Limb (tissue), 2 donors: ENCODE results near the gene CCL25.
"Not testable (repeated sequence)": the region's sequence is repeated elsewhere in the genome, so short reads cannot be mapped to it uniquely, and the experiment has no call there.

Source experiments
- DNase-seq, 2 donors: peaks; one replicate each; pipeline ENCODE4 v3.0.0-alpha.2; 2016; ENCODE audit errors: extremely low spot score in 2 of 2

Gene CCL25

DNA sequence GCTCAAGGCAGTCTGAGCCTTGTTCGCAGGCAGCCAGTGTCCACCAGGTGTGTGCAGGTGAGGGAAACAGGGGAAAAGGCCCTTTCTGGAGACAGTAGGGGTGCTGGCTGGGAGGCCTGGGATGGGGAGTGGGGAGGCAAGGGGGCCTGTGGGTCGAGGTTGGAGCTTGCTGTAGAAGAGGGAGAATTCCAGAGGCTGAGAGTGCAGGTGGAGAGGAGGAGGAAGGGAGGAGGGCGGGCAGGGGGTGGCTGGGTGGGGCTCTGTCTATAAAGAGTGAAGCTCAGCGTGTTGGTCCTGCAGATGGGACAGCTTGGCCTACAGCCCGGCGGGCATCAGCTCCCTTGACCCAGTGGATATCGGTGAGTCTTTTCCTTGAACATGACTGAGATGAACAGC lies at the start of gene CCL25:
TSS of gene CCL25 (plus strand) at position 297 of the 396 bp plus-strand sequence. CDS start 290 bp downstream, outside the sequence.
- no peak for DNase-seq

DNA sequence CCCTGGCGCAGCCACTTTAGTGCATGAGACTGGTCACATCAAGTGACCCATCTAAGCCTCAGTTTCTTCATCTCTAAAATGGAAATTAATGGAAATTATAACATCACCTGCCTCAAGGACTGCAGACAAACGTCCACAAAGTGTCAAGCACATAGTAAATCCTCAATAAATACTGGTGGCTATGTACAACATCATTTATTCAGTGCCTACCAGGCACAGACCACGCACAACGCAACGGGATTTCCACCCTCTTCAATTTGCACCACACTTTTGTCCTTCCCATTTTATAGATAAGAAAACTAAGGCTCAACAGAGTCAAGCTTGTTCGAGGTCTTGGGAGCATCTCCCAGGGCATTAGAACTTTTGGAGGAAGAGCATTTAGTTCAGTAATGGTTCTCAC lies 48.6 kb upstream of the CCL25 start:
- DNase-seq = no peak

- DNase-seq = peak in 1 of 2 donors; percentile 65
These were observed 47.6 kb upstream of the CCL25 start for GRCh38 chr19:8004723-8005513.

DNA sequence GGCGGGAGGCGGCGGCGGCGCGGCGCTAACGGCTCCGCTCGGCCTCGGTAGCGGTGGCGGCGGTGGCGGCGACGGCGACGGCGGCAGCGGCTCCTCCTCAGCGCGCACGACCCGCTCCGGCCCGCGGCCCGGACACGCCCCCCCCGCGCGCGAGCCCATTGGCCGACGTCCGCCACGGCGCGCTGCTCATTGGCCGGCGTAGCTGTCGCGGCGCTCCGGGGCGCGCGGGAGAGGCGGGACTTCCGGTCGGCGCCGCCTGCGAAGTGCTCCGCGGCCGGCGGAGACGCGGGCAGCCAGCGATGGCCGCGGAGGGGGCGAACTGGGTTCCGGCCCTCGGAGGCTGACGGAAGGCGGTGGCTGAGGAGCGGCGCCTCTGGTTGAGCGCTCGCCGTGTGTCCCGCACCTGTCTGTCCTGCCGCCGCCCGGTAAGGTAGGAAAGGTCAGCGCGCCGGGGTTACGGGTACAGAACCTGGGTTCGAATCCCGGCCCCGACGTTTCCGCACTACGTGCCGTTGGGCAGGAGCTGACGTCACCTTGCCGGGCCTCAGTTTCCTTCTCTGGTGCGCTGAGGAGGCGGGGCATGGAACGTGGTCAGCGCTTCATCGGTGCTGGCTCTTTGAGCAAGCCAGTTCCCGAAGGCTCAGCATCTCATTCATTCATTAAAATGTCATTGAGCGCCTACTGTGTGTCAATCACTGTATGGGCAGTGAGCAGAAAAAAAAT lies 46.9 kb upstream of the CCL25 start, which contains the start of gene ELAVL1:
TSS of gene ELAVL1 (minus strand) at position 108 of the 723 bp plus-strand sequence. CDS start 13,826 bp downstream, outside the sequence.
- peak; percentile 86 to 93 for DNase-seq

- DNase-seq = no peak
These were observed 34.8 kb upstream of the CCL25 start for GRCh38 chr19:8017808-8018207.

- no peak for DNase-seq
These were observed 31.9 kb upstream of the CCL25 start for GRCh38 chr19:8020681-8021080.

DNA sequence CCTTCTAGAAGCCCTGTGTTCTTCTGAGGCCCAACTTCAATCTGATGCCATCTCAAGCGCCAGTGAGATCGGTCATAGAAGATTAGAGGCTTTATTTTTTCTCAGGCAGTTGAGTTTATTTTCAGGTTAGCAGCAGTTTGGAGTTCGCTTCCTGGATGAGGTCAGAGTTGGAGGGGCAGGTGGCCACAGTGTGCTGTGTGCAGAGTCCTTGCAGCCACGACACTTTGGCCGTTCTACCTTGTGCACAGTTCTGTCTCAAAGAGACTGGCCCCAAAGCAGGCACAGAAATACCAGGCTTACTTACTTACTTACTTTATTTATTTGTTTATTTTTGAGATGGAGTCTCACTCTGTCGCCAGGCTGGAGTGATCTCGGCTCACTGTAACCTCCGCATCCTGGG lies 31.2 kb upstream of the CCL25 start:
- DNase-seq = no peak

DNA sequence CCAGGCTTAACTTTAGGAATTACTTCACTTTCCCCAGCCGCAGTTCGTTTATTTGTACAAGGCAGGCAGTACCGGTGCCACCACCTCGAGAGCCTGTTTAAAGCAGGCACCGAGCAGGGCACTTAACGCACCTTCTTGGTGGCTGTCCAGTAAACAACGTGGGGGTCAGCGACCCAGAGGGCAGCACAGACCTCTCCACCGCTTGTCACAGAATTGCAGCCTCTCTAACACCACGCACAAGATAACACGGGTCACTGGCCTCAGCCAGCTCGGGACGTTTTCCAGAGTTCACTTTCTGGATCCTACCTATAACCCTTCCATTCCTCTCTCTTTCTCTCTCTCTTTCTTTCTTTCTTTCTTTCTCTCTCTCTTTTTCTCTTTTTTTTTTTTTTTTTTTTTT lies 30.3 kb upstream of the CCL25 start:
- no peak for DNase-seq

DNA sequence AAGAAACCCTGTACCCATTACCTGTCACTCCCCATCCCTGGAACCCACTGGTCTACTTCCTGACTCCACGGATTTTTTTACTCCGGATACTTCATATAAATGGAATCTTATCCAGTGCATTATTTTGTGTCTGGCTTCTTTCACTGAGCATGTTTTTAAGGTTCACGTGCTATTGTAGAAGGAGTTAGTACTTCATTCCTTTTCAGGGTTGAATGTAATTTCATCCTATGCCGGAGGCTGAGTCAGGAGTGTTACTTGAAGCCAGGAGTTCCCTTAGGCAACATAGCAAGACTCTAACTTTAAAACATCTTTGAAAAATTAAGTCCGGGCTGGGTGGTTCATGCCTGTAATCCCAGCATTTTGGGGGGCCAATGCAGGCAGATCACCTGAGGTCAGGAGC lies 29.2 kb upstream of the CCL25 start:
- no peak for DNase-seq

DNA sequence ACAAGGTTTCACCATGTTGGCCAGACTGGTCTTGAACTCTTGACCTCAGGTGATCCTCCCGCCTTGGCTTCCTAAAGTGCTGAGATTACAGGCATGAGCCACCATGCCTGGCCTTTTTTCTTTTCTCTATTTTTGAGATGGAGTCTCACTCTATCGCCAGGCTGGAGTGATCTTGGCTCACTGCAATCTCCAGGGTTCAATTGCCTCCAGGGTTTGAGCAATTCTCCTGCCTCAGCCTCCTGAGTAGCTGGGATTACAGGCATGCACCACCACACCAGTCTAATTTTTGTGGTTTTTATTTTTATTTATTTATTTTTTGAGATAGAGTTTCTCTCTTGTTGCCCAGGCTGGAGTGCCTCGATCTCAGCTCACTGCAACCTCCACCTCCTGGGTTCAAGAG lies 28.3 kb upstream of the CCL25 start:
- DNase-seq = not testable (repeated sequence)

GRCh38 chr19:8025316-8025715 lies 27.2 kb upstream of the CCL25 start:
- no peak for DNase-seq

DNA sequence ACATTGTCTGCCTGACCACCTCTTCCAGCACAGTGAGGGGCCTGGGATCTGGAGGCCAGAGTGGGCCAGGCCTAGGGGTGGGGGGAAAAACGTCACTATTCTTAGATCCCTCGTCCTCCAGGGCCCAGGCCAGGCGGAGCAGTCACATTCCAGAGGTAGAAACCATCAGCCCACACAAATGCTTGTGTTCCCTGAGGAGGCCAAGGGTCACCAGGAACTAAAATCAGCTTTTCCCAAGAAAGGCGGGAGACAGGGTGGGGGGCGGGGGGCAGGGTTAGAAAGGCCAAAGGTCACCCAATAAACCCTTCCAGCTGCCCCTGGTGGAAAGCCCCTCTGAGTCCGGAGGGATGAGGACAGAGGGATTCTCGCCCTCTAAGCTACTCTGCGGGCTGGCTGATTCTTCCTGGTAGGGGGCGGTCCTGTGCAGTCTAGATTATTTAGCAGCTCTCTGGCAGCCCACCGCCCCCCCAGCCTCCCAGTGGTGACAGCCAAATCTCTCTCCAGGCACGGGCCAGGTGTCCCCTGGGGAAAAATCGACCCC lies 23.5 kb upstream of the CCL25 start:
- peak; percentile 15 to 41 for DNase-seq

DNA sequence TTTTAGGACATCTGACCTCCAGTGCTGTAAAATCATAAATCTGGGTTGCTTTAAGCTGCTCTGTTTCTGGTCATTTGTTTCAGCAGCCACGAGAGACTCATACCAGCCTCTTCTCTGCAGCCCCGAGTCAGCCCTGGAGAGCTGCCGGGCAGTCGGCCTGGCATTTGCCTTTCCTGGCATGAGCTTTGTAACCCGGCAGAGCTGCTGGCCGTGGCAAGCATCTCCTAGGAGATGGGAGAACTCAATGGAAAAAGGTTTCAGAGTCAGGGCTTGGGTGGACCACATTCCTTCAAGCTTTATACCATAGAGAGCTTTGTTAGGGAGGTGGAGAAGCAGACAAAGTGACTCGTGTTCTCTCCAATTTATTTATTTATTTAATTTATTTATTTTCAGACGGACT lies 21.6 kb upstream of the CCL25 start:
- DNase-seq = no peak

DNA sequence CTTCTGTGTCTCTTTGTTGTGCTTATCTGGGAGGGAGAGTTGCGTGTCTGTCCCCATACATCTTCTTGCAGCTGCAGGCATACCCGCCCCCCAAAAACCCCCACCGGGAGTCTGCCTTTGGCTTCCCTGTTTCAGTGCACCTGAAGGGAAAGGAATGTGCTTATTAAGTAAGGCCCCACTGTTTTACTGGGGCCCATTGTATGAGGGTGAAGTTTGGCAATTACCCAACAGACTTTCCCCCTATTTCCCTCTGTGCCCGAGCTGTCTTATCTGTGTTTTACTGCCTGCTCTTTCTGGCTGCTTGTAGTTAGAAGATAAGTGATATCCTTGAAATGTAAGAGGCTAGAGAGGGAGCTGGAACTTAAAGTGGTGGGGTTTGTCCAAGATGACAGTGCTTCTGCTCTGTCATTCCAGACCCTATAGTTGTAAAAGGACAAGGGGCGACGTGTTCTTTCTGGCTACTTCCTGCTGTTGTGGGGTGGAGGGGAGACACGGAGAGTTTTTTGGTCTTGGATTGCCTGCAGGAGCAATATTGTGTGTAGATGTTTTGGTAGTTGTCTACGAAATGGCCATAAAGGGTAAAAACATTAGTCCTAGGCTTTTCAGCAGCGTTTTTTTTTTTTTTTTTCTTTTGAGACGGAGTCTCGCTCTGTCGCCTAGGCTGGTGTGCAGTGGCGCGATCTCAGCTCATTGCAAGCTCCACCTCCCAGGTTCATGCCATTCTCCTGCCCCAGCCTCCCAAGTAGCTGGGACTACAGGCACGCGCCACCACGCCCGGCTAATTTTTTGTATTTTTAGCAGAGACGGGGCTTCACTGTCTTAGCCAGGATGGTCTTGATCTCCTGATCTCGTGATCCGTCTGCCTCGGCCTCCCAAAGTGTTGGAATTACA lies 19.0 kb upstream of the CCL25 start:
- not testable (repeated sequence) for DNase-seq

- peak in 1 of 2 donors; percentile 30 for DNase-seq
These were observed 18.4 kb upstream of the CCL25 start for GRCh38 chr19:8034178-8034525.

DNA sequence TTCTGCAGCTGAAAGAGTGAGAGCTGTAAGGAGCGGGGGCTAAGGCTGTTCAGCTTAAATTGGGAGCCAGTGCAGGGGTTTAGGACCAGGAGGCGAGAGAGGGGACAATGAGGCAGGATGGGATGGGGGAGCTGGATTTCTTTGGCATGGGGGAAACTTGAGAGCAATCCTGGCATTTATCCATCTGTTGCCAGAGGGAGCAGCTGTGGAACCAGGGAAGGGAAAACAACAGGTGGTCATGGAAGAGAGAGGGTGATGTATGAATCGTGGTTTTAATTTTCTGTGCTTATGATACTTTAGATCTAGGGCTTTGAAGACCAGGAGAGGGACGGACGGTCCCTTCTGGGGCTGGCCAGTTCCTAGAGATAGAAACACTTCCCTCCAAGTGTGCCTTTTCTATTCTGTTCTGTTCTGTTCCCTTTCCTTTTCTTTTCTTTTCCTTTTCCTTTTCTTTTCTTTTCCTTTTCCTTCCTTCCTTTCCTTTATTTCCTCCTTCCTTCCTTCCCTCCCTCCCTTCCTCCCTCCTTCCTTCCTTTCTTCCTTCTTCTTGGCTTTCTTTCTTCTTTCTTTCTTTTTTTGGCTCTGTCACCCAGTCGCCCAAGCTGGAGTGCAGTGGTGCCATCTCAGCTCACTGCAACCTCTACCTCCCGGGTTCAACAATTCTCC lies 16.0 kb upstream of the CCL25 start:
- peak; percentile 53 to 79 for DNase-seq

DNA sequence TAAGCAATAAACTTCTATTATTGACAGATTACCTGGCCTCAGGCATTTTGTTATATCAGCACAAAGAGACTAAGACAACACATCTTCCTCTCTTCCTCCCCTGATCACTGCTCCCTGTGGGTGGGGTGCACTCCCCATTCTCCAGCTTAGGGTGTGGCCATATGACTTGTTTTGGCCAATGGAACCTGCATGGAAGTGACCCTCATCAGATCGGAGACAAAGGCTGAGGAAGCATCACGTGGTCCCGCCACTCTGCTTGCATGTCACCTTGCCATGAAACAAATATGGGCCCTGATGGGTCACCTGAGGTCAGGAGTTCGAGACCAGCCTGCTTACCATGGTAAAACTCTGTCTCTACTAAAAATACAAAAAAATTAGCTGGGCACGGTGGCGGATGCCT lies 13.7 kb upstream of the CCL25 start:
- DNase-seq = no peak

DNA sequence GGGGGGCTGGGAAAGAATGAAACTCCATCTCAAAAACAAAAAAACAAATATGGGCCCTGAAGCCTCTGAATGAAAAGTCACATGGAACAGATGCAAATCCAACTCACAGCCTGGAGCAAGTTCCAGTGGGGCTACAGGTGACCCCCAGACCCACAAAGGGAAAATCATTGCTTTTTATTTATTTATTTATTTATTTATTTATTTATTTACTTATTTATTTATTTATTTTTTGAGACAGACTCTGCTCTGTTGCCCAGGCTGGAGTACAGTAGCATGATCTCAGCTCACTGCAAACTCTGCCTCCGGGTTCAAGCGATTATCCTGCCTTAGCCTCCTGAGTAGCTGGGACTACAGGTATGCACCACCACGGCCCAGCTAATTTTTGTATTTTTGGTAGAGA lies 13.3 kb upstream of the CCL25 start:
- DNase-seq = no peak

- DNase-seq = no peak
These were observed 11.0 kb upstream of the CCL25 start for GRCh38 chr19:8041531-8041931.

DNA sequence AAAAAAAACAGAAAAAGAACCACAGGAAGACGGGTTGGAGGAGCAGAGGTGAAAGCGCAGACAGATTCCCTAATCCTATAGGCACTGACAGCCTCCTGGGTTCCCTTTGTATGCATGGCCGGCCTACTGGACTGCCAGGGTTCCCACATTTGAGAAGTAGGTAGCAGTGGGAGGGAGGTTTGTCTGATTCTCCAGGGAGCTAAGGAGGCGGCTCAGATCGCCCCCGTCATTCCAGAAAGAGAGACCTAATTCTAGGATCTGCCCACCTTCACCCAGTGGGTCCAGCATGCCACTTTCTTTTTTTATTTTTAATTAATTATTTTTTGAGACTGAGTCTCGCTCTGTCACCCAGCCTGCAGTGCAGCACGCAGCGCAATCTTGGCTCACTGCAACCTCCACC lies 9.7 kb upstream of the CCL25 start:
- no peak for DNase-seq

GRCh38 chr19:8044018-8044417 lies 8.5 kb upstream of the CCL25 start:
- no peak for DNase-seq
